Measurements from ENCODE around the gene PRPF8. TPM values are rescaled to one million over a fixed set of nuclear protein-coding genes. Genes with fewer than 3 reads are reported as not detected.

The PRPF8 gene
- total and polyA plus RNA-seq, 10 of the 15 experiments (the other 5 are each of a cell fraction or from before 2014, with no cell fraction given) = 77.2 to 337 (median 162) TPM

GRCh38 chr17:1720856-1721386 lies 36.3 kb upstream of the PRPF8 start (continued):
- TF ChIP-seq RELA (IDR thresholded peaks at IDR 0.05; ENCODE audit: borderline replicate concordance, partially characterized antibody) (peak; percentile 34), ZBTB40 (IDR thresholded peaks at IDR 0.05; ENCODE audit: borderline replicate concordance) (no peak), SMAD5 (IDR thresholded peaks at IDR 0.05; ENCODE audit: low read depth) (no peak), HDAC2 (IDR thresholded peaks at IDR 0.05) (no peak), EZH2 (IDR thresholded peaks at IDR 0.05; ENCODE audit: borderline replicate concordance, control insufficient read depth, low read depth, low read length) (no peak), EGR1 (IDR thresholded peaks at IDR 0.05; ENCODE audit: borderline replicate concordance in 1 of 2, low read depth in 2 of 2, low read length in 2 of 2) (no peak), BMI1 (IDR thresholded peaks at IDR 0.05; ENCODE audit: borderline replicate concordance) (no peak), MTA3 (IDR thresholded peaks at IDR 0.05; ENCODE audit: borderline replicate concordance, low read length) (no peak), TCF12 (IDR thresholded peaks at IDR 0.05; ENCODE audit: low read depth, low read length) (no peak), NR2C1 (IDR thresholded peaks at IDR 0.05) (peak; percentile 26; the same call in 1 of the 2 replicates), CBFB (IDR thresholded peaks at IDR 0.05; ENCODE audit: low read depth) (no peak), ZNF207 (IDR thresholded peaks at IDR 0.05; ENCODE audit: borderline replicate concordance) (peak; percentile 55; the same call in 1 of the 2 replicates), MYC (IDR thresholded peaks at IDR 0.05; ENCODE audit: insufficient read depth, insufficient read length, insufficient replicate concordance, low read length, severe bottlenecking) (no peak), TCF3 (IDR thresholded peaks at IDR 0.05; ENCODE audit: borderline replicate concordance, insufficient read depth, low read depth, low read length) (no peak), ASH2L (IDR thresholded peaks at IDR 0.05; ENCODE audit: borderline replicate concordance, low read depth) (no peak), MTA2 (IDR thresholded peaks at IDR 0.05; ENCODE audit: low read depth) (no peak; the same call in 1 of the 2 replicates), CHD2 (IDR thresholded peaks at IDR 0.05; ENCODE audit: borderline replicate concordance, low read depth, low read length) (no peak), NFYA (IDR thresholded peaks at IDR 0.05; ENCODE audit: borderline replicate concordance, low read depth, low read length) (no peak), HDAC6 (IDR thresholded peaks at IDR 0.05; ENCODE audit: unreplicated experiment) (no peak), USF1 (IDR thresholded peaks at IDR 0.05; ENCODE audit: borderline replicate concordance, extremely low read length, insufficient read depth, low read depth, low read length) (no peak), MAX (IDR thresholded peaks at IDR 0.05; ENCODE audit: low read depth, low read length) (no peak), REST (IDR thresholded peaks at IDR 0.05; ENCODE audit: low read depth, low read length) (no peak)
